ENCODE measurements around the gene PRKAB1. TPM values are rescaled to one million over a fixed set of nuclear protein-coding genes. Genes with fewer than 3 reads are reported as not detected.

Gene PRKAB1
- total and polyA plus RNA-seq, 9 of the 15 experiments (the other 6 are each of a cell fraction or from before 2014, with no cell fraction given) = 32.6 to 94.2 (median 63.8) TPM

DNA sequence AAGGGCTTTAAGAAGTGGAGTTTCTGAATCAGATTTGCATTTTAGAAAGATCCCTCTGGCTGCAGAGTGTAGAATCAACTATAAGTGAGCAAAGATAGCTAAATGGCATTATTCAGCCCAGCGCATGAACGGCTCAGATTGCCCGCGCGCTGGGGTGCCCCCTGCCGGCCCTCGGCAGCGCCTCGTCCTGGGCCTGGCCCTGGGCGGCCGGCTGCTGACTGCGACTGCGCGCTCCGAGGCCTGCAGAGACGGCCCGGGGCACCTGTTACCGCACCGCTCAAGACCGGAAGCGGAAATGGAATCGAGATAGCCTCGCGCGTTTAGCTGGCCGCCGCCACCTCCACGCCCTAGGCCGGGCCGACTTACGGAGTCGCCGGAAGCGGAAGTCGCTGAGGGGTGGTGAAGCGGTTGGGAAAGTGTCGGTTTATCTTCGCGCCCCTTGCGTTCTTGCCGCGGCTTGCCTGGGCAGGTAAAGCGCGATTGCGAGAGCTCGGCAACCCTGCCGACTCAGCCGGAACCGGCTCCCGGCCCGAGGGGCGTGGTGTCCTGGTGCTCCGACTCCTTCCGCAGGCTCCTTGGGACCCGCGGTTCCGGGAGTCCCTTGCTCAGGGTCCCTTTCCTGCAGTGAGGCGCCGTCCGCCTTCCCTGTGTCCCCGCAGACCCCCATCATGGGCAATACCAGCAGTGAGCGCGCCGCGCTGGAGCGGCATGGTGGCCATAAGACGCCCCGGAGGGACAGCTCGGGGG, at the start of gene PRKAB1 (continued):
- TF ChIP-seq, protein P1, sequence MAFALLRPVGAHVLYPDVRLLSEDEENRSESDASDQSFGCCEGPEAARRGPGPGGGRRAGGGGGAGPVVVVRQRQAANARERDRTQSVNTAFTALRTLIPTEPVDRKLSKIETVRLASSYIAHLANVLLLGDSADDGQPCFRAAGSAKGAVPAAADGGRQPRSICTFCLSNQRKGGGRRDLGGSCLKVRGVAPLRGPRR (CRISPR knock-in tag; IDR thresholded peaks at IDR 0.05) = no peak; the same call in 1 of the 2 replicates
- TF ChIP-seq SIX5 (IDR thresholded peaks at IDR 0.05; ENCODE audit: borderline replicate concordance in 1 of 2, insufficient read depth in 1 of 2, low read depth in 1 of 2, low read length in 2 of 2) (peak in 1 of 2 experiments; percentile 16; a peak in 1 of 4 replicates), ZC3H8 (IDR thresholded peaks at IDR 0.05) (no peak), TBL1XR1 (IDR thresholded peaks at IDR 0.05; ENCODE audit: low read length in 2 of 2) (peak; percentile 3 to 26; a peak in 1 of 4 replicates), SNRNP70 (optimal IDR thresholded peaks at IDR 0.05; ENCODE audit: low read depth, low read length) (no peak), MCM2 (IDR thresholded peaks at IDR 0.05; ENCODE audit: low read depth) (no peak), CEBPB (tag; IDR thresholded peaks at IDR 0.05) (peak; percentile 91), KLF1 (tag; IDR thresholded peaks at IDR 0.05) (peak; percentile 84; the same call in 1 of the 2 replicates), RBFOX2 (IDR thresholded peaks at IDR 0.05; ENCODE audit: low read depth, low read length) (peak; percentile 98), E2F3 (CRISPR knock-in tag; IDR thresholded peaks at IDR 0.05) (0 out of 2 replicates have a peak, but pooled peaks have one; percentile 55), KLF16 (IDR thresholded peaks at IDR 0.05) (no peak; the same call in 1 of the 2 replicates), HLTF (IDR thresholded peaks at IDR 0.05) (no peak), SOX6 (IDR thresholded peaks at IDR 0.05) (peak; percentile 73; the same call in 1 of the 2 replicates), TBP (optimal IDR thresholded peaks at IDR 0.05; ENCODE audit: low read depth, low read length) (peak; percentile 76), KAT7 (CRISPR knock-in tag; IDR thresholded peaks at IDR 0.05; ENCODE audit: borderline replicate concordance) (peak; percentile 79; the same call in 1 of the 2 replicates), ZNF41 (CRISPR knock-in tag; conservative IDR thresholded peaks at IDR 0.05) (no peak)
- TF ChIP-seq, protein P2, sequence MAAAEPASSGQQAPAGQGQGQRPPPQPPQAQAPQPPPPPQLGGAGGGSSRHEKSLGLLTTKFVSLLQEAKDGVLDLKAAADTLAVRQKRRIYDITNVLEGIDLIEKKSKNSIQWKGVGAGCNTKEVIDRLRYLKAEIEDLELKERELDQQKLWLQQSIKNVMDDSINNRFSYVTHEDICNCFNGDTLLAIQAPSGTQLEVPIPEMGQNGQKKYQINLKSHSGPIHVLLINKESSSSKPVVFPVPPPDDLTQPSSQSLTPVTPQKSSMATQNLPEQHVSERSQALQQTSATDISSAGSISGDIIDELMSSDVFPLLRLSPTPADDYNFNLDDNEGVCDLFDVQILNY (CRISPR knock-in tag; IDR thresholded peaks at IDR 0.05) = peak; percentile 29; the same call in 1 of the 2 replicates
- TF ChIP-seq, protein P3, sequence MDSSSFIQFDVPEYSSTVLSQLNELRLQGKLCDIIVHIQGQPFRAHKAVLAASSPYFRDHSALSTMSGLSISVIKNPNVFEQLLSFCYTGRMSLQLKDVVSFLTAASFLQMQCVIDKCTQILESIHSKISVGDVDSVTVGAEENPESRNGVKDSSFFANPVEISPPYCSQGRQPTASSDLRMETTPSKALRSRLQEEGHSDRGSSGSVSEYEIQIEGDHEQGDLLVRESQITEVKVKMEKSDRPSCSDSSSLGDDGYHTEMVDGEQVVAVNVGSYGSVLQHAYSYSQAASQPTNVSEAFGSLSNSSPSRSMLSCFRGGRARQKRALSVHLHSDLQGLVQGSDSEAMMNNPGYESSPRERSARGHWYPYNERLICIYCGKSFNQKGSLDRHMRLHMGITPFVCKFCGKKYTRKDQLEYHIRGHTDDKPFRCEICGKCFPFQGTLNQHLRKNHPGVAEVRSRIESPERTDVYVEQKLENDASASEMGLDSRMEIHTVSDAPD (CRISPR knock-in tag; IDR thresholded peaks at IDR 0.05) = no peak

Measured in K562 (cell line).